B cell (primary cell): ENCODE data around the gene LAIR2. TPM values are rescaled to one million over a fixed set of nuclear protein-coding genes. Genes with fewer than 3 reads are reported as not detected.

ENCODE experiments used
- ATAC-seq: fragments of 200-7000 bp; cut with Tn5 transposase; one replicate; pipeline ENCODE4 v1.10.0; 2021; ENCODE audit warnings: low read depth, mild to moderate bottlenecking, moderate number of reproducible peaks, moderate library complexity
- CTCF ChIA-PET: fragments of 350-600 bp; sonication (Branson Sonifier 250); formaldehyde crosslinking; loops from one replicate; lab custom pipeline; 2021; ENCODE audit warnings: antibody characterized with exemption, inconsistent platforms; lab: Charles Lee
- POLR2A ChIA-PET: fragments of 350-600 bp; sonication (Branson Sonifier 250); formaldehyde crosslinking; loops from one replicate; lab custom pipeline; 2021; ENCODE audit warnings: antibody characterized with exemption; lab: Charles Lee
- DNase-seq: peaks from one replicate; pipeline ENCODE4 v3.0.0; 2013
- H2AFZ ChIP-seq: 2 replicates; pipeline ENCODE4 v1.6.1; 2012; ENCODE audit warnings: mild to moderate bottlenecking, low read depth, low read length; ENCODE audit not compliant: insufficient read depth, poor library complexity, severe bottlenecking
- H3K27ac ChIP-seq, 2 donors: 1 replicate in 1 of 2; 2 replicates in 1 of 2; pipeline ENCODE4 v1.5.1; 2012 to 2013; ENCODE audit warnings: low read length in 2 of 2, mild to moderate bottlenecking in 2 of 2, moderate library complexity in 1 of 2
- H3K27me3 ChIP-seq, 4 experiments: fragments of 200-600 bp in 1 of 4; sonication (generic) in 1 of 4; replicated peaks in 1 of 4; 1 replicate in 2 of 4; 2 replicates in 2 of 4; pipeline versions ENCODE4 v1.6.1 to v1.7.0; 2013 to 2016; ENCODE audit warnings: low read length in 3 of 4, mild to moderate bottlenecking in 2 of 4, mixed read lengths in 1 of 4, moderate library complexity in 1 of 4; ENCODE audit not compliant: insufficient read depth in 4 of 4, control insufficient read depth in 3 of 4; ENCODE audit errors: control extremely low read depth in 1 of 4
- H3K36me3 ChIP-seq, 2 experiments: replicated peaks in 1 of 2; 1 replicate in 1 of 2; 2 replicates in 1 of 2; pipeline versions ENCODE4 v1.6.1 to v1.7.1; 2013; ENCODE audit warnings: low read length in 1 of 2; ENCODE audit not compliant: insufficient read depth in 2 of 2, control insufficient read depth in 1 of 2; ENCODE audit errors: control extremely low read depth in 1 of 2, extremely low read depth in 1 of 2
- H3K4me1 ChIP-seq, 2 donors: fragments of 200-600 bp in 1 of 2; sonication (generic) in 1 of 2; 1 replicate in 1 of 2; 2 replicates in 1 of 2; pipeline versions ENCODE4 v1.5.1 to v1.6.1; 2013 to 2017; ENCODE audit warnings: low read length in 2 of 2; ENCODE audit not compliant: control insufficient read depth in 2 of 2, insufficient read depth in 2 of 2
- H3K4me2 ChIP-seq: replicated peaks from 2 replicates; pipeline ENCODE3; 2012; ENCODE audit warnings: mild to moderate bottlenecking, low read depth, low read length; ENCODE audit not compliant: poor library complexity, severe bottlenecking
- H3K4me3 ChIP-seq, 5 experiments: fragments of 200-600 bp in 1 of 5; sonication (generic) in 1 of 5; 1 replicate in 3 of 5; 2 replicates in 2 of 5; pipeline versions ENCODE4 v1.5.1 to v1.7.0; 2011 to 2016; ENCODE audit warnings: low read length in 4 of 5, mild to moderate bottlenecking in 4 of 5, low read depth in 2 of 5, control low read depth in 1 of 5, moderate library complexity in 1 of 5; ENCODE audit not compliant: insufficient read depth in 1 of 5; ENCODE audit errors: control extremely low read depth in 1 of 5, extremely low read depth in 1 of 5
- H3K79me2 ChIP-seq: fragments of 200-600 bp; sonication (generic); one replicate; pipeline ENCODE4 v1.6.0; 2016; ENCODE audit warnings: low read length; ENCODE audit not compliant: control insufficient read depth, insufficient read depth
- H3K9ac ChIP-seq: fragments of 200-600 bp; sonication (generic); 2 replicates; pipeline ENCODE4 v1.6.1; 2017; ENCODE audit warnings: mild to moderate bottlenecking, low read length, moderate library complexity
- H3K9me3 ChIP-seq, 3 donors: one replicate each; pipeline versions ENCODE4 v1.6.1 to v1.7.1; 2013; ENCODE audit warnings: low read length in 2 of 3; ENCODE audit not compliant: control insufficient read depth in 2 of 3, insufficient read depth in 1 of 3; ENCODE audit errors: control extremely low read depth in 1 of 3
- H4K20me1 ChIP-seq: 2 replicates; pipeline ENCODE4 v1.6.0; 2012; ENCODE audit warnings: mild to moderate bottlenecking, low read length; ENCODE audit not compliant: insufficient read depth, control insufficient read depth, poor library complexity, severe bottlenecking
- H3K27ac Mint-ChIP-seq: one replicate; pipeline ENCODE4 v1.8.0; 2021; ENCODE audit warnings: mixed read lengths
- H3K27me3 Mint-ChIP-seq: one replicate; pipeline ENCODE4 v1.8.0; 2021; ENCODE audit warnings: mixed read lengths
- H3K4me1 Mint-ChIP-seq: one replicate; pipeline ENCODE4 v1.8.0; 2021; ENCODE audit warnings: mixed read lengths
- H3K4me3 Mint-ChIP-seq: one replicate; pipeline ENCODE4 v1.8.0; 2021; ENCODE audit warnings: mixed read lengths
- H3K9me3 Mint-ChIP-seq: one replicate; pipeline ENCODE4 v1.8.0; 2022; ENCODE audit warnings: mixed read lengths; ENCODE audit not compliant: insufficient read depth
- EZH2 ChIP-seq: IDR thresholded peaks from 2 replicates; pipeline ENCODE4 v1.6.1; 2012; ENCODE audit warnings: borderline replicate concordance, low read depth, mild to moderate bottlenecking, moderate library complexity, low read length; ENCODE audit not compliant: insufficient read depth, poor library complexity, severe bottlenecking
- WGBS: methylation state at CpG from one replicate; pipeline ENCODE4 v1.1.5; 2013; ENCODE audit warnings: missing lambda C conversion rate; ENCODE audit not compliant: insufficient coverage; 5-methylcytosine and 5-hydroxymethylcytosine counted together
- intact Hi-C: fragments of 100-400 bp; cut with micrococcal nuclease; formaldehyde crosslinking; loops from one replicate; pipeline ENCODE4 v1.10.0; 2022
- polyA plus RNA-seq: library from polyadenylated mRNA; depleted of rRNA; stranded (reverse); fragments of >200 nt; gene quantifications from 2 replicates; pipeline ENCODE4 v1.2.3, GENCODE V29; 2012
- total RNA-seq, 2 donors: library from RNA; stranded (reverse); fragments of 120-200 nt in 1 of 2; gene quantifications; 1 replicate in 1 of 2; 2 replicates in 1 of 2; pipeline versions ENCODE4 v1.2.3 to v1.2.4, GENCODE V29; 2013 to 2022
- TF ChIP-seq, protein P1 (sequence below): fragments of 200-600 bp; IDR thresholded peaks from one replicate; pipeline ENCODE4 v1.8.0; 2022; ENCODE audit warnings: antibody characterized with exemption, mild to moderate bottlenecking

LAIR2 gene
- total and polyA plus RNA-seq, 2 donors (not counting 1 experiment from before 2014, with no cell fraction given) = not detected

DNA sequence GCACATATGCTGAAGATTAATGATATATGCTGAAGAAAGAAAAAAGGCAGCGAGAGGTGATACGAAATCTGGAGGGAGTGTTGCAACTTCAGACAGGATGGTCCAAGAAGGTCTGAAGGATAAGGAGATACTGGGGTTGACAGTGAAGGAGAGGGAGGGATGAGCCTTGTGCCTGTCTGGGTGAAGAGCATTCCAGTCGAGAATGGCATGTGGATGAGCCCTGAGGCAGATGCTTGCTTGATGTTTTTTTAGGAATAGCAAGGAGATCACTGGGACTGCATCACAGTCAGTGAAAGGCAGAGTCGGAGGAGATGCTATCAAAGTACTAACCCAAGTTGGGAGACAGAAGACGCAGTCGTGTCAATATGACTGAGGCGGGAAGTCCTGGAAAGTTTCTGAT lies 13.3 kb upstream of the LAIR2 start:
- WGBS = 81% methylated on average over 6 of the region's 7 CpGs
- no peak for TF ChIP-seq EZH2
- TF ChIP-seq, protein P1, sequence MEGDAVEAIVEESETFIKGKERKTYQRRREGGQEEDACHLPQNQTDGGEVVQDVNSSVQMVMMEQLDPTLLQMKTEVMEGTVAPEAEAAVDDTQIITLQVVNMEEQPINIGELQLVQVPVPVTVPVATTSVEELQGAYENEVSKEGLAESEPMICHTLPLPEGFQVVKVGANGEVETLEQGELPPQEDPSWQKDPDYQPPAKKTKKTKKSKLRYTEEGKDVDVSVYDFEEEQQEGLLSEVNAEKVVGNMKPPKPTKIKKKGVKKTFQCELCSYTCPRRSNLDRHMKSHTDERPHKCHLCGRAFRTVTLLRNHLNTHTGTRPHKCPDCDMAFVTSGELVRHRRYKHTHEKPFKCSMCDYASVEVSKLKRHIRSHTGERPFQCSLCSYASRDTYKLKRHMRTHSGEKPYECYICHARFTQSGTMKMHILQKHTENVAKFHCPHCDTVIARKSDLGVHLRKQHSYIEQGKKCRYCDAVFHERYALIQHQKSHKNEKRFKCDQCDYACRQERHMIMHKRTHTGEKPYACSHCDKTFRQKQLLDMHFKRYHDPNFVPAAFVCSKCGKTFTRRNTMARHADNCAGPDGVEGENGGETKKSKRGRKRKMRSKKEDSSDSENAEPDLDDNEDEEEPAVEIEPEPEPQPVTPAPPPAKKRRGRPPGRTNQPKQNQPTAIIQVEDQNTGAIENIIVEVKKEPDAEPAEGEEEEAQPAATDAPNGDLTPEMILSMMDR = no peak
- intact Hi-C loops = loop anchor here (10.0 kb wide), 1 partner anchor 425 kb away; no protein-coding TSS in a partner anchor
- no peak overlapping the region for H3K4me2 ChIP-seq
- ChIA-PET CTCF (interaction anchor here (1.2 kb wide), 1 partner anchor 8 kb away, joined by 7 read pairs; no protein-coding TSS in a partner anchor), POLR2A (no interaction called here)
- H3K9me3 ChIP-seq = no peaks in the 10 kb centered on the region
- Mint-ChIP-seq H3K9me3 (no peaks in the 10 kb centered on the region), H3K27me3 (peaks cover 42% of the 10 kb centered on the region), H3K4me1 (peaks cover 5% of the 10 kb centered on the region), H3K27ac (no peak overlapping the region), H3K4me3 (no peak overlapping the region)
- H2AFZ ChIP-seq = no peak overlapping the region
- H3K79me2 ChIP-seq = no peaks in the 10 kb centered on the region
- peaks cover 0 to 14% (median 5%) of the 10 kb centered on the region in 4 experiments for H3K27me3 ChIP-seq
- no peak overlapping the region for H3K9ac ChIP-seq
- peaks cover 0 to 8% of the 10 kb centered on the region in 2 donors for H3K4me1 ChIP-seq
- DNase-seq = no peak
- H3K36me3 ChIP-seq = no peaks in the 10 kb centered on the region
- H4K20me1 ChIP-seq = no peaks in the 10 kb centered on the region
- no peak for ATAC-seq
- no peak overlapping the region for H3K27ac ChIP-seq
- H3K4me3 ChIP-seq = no peak overlapping the region

DNA sequence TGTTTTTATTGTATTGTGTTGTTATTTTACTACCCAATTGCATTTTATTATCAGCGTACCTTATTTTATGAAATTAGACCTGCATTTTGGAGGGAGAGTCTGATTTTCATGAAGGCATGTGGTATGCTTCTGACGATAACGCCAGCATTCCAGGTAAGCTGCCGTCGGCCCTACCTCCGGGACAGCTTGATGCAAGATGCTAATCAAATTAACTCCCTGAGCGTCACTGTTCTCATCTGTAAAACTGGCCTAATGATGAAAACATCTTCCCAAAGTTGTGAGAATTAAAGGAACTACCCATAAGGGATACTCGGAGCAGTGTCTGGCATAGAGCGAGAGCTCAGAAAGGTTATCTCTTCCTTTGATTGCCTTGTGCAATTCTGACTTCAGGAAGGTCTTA lies 12.9 kb upstream of the LAIR2 start:
- no peak overlapping the region for H3K27ac ChIP-seq
- no peak for TF ChIP-seq EZH2
- TF ChIP-seq, protein P1 = no peak
- WGBS = 74% methylated on average over 8 of the region's 9 CpGs
- no peaks in the 10 kb centered on the region for H3K79me2 ChIP-seq
- CTCF ChIA-PET = interaction anchor here (1.2 kb wide), 1 partner anchor 9 kb away, joined by 7 read pairs; no protein-coding TSS in a partner anchor
- no peaks in the 10 kb centered on the region for H3K9me3 ChIP-seq
- POLR2A ChIA-PET = no interaction called here
- no peak for DNase-seq
- H3K27me3 ChIP-seq = peaks cover 0 to 16% (median 4%) of the 10 kb centered on the region in 4 experiments
- H3K36me3 ChIP-seq = no peaks in the 10 kb centered on the region
- Mint-ChIP-seq H3K27me3 (peaks cover 40% of the 10 kb centered on the region), H3K9me3 (no peaks in the 10 kb centered on the region), H3K4me3 (no peak overlapping the region), H3K4me1 (peaks cover 5% of the 10 kb centered on the region), H3K27ac (no peak overlapping the region)
- H3K4me3 ChIP-seq = no peak overlapping the region
- H3K4me1 ChIP-seq = peaks cover 0 to 8% of the 10 kb centered on the region in 2 donors
- no peak for ATAC-seq
- H4K20me1 ChIP-seq = no peaks in the 10 kb centered on the region
- no peak overlapping the region for H2AFZ ChIP-seq
- H3K9ac ChIP-seq = no peak overlapping the region
- no peak overlapping the region for H3K4me2 ChIP-seq
- intact Hi-C loops = loop anchor here (10.0 kb wide), 1 partner anchor 425 kb away; no protein-coding TSS in a partner anchor
